ENCODE results near the gene TMEM120A. TPM values are rescaled to one million over a fixed set of nuclear protein-coding genes. Genes with fewer than 3 reads are reported as not detected.
A peak's percentile ranks its signal among the peaks of the same experiment; 100 is the strongest.

TMEM120A gene
- total RNA-seq, 2 donors from 2014 or later: 39.4 to 44.7 TPM

- Histone ChIP-seq H3K4me1 (ENCODE audit: control insufficient read depth in 1 of 2, low read depth in 2 of 2) (peaks cover 0 to 17% of the 10 kb centered on the region in 2 donors), H3K36me3 (peaks cover 54% of the 10 kb centered on the region), H3K9me3 (no peaks in the 10 kb centered on the region), H3K27ac (no peak overlapping the region), H3K27me3 (replicated peaks; ENCODE audit: insufficient read depth) (no peaks in the 10 kb centered on the region), H3K4me3 (no peak overlapping the region)
- no peak for TF ChIP-seq CTCF (IDR thresholded peaks at IDR 0.05)
- no peak for ATAC-seq (ENCODE audit: insufficient number of reproducible peaks, low FRiP score, low read depth)
- DNase-seq (ENCODE audit: low spot score): no peak
Observed at GRCh38 chr7:75980430-75981202, 13.8 kb downstream of the TMEM120A start.

GRCh38 chr7:75979759-75980429, 14.5 kb downstream of the TMEM120A start:
- no peak for TF ChIP-seq CTCF (IDR thresholded peaks at IDR 0.05)
- peaks cover 47% of the 10 kb centered on the region for H3K36me3 ChIP-seq
- no peak overlapping the region for H3K4me3 ChIP-seq
- H3K9me3 ChIP-seq: no peaks in the 10 kb centered on the region
- ATAC-seq (ENCODE audit: insufficient number of reproducible peaks, low FRiP score, low read depth) (no peak), DNase-seq (ENCODE audit: low spot score) (no peak)
- no peak overlapping the region for H3K27ac ChIP-seq
- H3K27me3 ChIP-seq (replicated peaks; ENCODE audit: insufficient read depth): no peaks in the 10 kb centered on the region
- H3K4me1 ChIP-seq (ENCODE audit: control insufficient read depth in 1 of 2, low read depth in 2 of 2): peaks cover 0 to 17% of the 10 kb centered on the region in 2 donors

- Histone ChIP-seq H3K36me3 (peaks cover 30% of the 10 kb centered on the region), H3K4me3 (no peak overlapping the region), H3K4me1 (ENCODE audit: control insufficient read depth in 1 of 2, low read depth in 2 of 2) (peaks cover 0 to 17% of the 10 kb centered on the region in 2 donors), H3K27me3 (replicated peaks; ENCODE audit: insufficient read depth) (no peaks in the 10 kb centered on the region), H3K27ac (peak overlapping the region in 1 of 2 donors; percentile 40), H3K9me3 (no peaks in the 10 kb centered on the region)
- ATAC-seq (ENCODE audit: insufficient number of reproducible peaks, low FRiP score, low read depth) (peak; percentile 63), DNase-seq (ENCODE audit: low spot score) (no peak)
- TF ChIP-seq CTCF (IDR thresholded peaks at IDR 0.05): no peak
Observed at GRCh38 chr7:75977743-75978142, 16.7 kb downstream of the TMEM120A start.

GRCh38 chr7:75971961-75972763, 22.2 kb downstream of the TMEM120A start:
- H3K27me3 ChIP-seq (replicated peaks; ENCODE audit: insufficient read depth): no peaks in the 10 kb centered on the region
- peaks cover 3% of the 10 kb centered on the region for H3K36me3 ChIP-seq
- H3K27ac ChIP-seq: no peak overlapping the region
- no peaks in the 10 kb centered on the region for H3K9me3 ChIP-seq
- H3K4me1 ChIP-seq (ENCODE audit: control insufficient read depth in 1 of 2, low read depth in 2 of 2): peaks cover 7 to 27% of the 10 kb centered on the region in 2 donors
- ATAC-seq (ENCODE audit: insufficient number of reproducible peaks, low FRiP score, low read depth) (no peak), DNase-seq (ENCODE audit: low spot score) (no peak)
- TF ChIP-seq CTCF (IDR thresholded peaks at IDR 0.05): no peak
- H3K4me3 ChIP-seq: no peak overlapping the region

Data from thoracic aorta (tissue), 2 donors.